HFF-Myc (cell line): ENCODE measurements around the gene IGFBP2.

Experiments used
- DNase-seq: peaks from one replicate; pipeline ENCODE4 v3.0.0-alpha.2; 2011; ENCODE audit warnings: low read depth; ENCODE audit errors: extremely low read depth
- H3K4me3 ChIP-seq: replicated peaks from 2 replicates; pipeline ENCODE4 v1.5.1; 2011; ENCODE audit warnings: low read depth, mild to moderate bottlenecking, control low read depth, low read length
- TF ChIP-seq, protein P1 (sequence below): IDR thresholded peaks from 2 replicates; pipeline ENCODE4 v1.5.1; 2012; ENCODE audit warnings: mild to moderate bottlenecking, low read depth, low read length, control low read depth; ENCODE audit errors: missing control alignments

Gene IGFBP2

DNA sequence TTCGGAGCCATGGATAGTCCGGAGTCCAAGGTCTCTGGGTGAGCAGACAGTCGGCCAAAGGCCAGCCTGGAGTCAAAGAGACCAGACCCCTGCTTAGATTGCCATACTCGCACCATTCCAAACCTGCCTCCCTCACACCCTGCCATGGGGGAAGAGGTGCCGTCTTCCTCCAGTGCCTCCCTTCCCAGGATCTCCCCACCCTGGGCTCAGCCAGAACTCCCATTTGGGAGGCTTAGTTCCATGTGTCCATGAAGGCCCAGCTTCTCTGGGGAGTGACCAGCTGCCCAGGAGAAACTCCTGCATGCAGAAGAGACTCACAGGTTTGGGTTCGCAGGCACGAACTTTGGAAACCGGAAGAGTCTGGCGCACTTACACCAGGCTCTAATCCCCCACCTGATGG, 40.4 kb downstream of the IGFBP2 start:
- TF ChIP-seq, protein P1, sequence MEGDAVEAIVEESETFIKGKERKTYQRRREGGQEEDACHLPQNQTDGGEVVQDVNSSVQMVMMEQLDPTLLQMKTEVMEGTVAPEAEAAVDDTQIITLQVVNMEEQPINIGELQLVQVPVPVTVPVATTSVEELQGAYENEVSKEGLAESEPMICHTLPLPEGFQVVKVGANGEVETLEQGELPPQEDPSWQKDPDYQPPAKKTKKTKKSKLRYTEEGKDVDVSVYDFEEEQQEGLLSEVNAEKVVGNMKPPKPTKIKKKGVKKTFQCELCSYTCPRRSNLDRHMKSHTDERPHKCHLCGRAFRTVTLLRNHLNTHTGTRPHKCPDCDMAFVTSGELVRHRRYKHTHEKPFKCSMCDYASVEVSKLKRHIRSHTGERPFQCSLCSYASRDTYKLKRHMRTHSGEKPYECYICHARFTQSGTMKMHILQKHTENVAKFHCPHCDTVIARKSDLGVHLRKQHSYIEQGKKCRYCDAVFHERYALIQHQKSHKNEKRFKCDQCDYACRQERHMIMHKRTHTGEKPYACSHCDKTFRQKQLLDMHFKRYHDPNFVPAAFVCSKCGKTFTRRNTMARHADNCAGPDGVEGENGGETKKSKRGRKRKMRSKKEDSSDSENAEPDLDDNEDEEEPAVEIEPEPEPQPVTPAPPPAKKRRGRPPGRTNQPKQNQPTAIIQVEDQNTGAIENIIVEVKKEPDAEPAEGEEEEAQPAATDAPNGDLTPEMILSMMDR, result no peak
- H3K4me3 ChIP-seq, result no peak overlapping the region
- no peak for DNase-seq

DNA sequence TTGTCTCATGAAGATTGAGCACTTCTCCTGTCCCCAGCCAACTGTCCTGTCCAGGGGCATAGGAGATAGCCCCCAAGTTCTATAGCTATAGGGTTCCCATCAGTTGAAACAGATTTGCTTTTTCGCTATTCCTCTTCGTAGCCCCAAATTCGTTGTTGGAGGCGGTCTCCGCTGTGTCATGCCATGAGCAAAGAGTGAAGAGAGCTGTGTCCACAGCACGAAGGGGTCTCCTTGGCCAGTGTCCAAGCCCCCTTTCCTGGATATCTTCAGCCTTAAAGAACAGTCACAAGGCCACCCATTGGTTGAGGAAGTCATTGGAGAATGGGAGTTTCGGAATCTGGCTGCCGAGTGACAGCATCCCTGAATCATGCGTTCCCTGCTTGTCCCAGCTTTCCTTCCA, 41.2 kb downstream of the IGFBP2 start:
- no peak overlapping the region for H3K4me3 ChIP-seq
- TF ChIP-seq, protein P1, result no peak
- no peak for DNase-seq

DNA sequence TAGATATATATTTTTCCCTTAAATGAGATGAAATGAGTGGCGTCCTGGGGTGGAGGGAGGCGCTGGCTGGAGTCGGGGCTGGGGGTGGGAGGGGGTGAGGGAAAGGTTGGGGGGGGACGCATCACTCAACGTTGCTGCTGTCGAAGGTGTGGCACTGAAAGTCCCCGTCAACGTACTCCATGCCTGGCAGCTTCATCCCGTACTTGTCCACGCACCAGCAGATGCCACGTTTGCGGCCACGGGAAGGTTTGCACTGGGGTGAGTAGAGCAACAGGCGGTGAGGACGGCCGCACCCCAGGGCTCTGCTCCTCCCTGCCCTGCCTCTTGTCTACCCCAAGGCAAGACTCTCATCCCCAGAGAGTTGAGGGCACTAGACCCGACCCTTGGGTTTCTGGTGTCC, 43.4 kb downstream of the IGFBP2 start:
- H3K4me3 ChIP-seq, result no peak overlapping the region

DNA sequence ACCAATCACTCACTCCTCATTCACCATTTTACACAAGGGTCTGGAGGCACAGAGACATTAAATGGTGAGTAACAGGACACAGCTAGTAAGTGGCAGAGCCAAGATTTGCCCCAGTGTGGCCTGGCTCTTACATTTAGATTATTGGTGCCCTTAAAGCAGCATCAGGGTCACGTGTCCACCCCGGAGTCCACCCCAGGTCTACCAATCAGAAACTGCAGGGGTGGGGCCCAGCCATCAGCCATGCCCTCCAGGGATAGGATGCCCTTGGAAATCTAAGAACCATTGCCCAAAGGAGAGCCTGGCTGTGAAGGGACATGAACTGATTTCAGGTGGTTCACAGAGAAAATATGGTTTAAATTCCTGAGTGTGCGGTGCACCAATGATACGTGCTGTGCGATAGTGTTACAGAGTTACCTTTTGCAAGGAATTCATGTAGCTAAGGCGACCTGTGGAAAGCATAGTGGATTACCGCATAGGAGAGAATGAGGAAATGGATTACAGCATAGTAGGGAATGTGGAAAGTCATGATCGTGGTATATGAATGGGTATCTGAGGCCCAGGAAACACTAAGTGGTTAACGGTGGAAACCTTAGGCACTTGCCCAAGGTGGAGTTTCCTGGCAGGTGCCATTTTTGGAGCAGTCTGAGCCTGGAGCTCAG, 44.3 kb downstream of the IGFBP2 start:
- TF ChIP-seq, protein P1, result no peak
- no peak for DNase-seq
- no peak overlapping the region for H3K4me3 ChIP-seq

More for the DNA sequence above, 43.4 kb downstream of the IGFBP2 start:
- TF ChIP-seq, protein P1, result no peak
- DNase-seq, result no peak

DNA sequence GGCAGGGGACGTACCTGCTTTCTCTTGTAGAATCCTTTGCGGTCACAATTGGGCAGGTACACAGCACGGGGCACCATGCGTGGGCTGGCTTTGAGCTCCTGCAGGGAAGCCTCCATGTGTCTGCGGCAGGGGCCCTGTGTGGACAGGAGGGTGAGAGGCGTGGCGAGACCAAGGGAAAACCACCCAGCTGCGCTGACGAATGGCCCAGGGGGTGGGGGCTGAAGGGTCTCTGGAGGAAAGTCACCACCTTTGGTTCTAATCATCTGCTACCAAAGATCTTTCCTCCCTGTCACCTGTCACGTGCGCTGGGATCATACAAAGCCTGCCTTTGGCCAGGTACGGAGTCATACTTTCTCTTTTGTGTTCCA, 44.9 kb downstream of the IGFBP2 start:
- TF ChIP-seq, protein P1, result no peak
- H3K4me3 ChIP-seq, result no peak overlapping the region
- DNase-seq, result no peak

DNA sequence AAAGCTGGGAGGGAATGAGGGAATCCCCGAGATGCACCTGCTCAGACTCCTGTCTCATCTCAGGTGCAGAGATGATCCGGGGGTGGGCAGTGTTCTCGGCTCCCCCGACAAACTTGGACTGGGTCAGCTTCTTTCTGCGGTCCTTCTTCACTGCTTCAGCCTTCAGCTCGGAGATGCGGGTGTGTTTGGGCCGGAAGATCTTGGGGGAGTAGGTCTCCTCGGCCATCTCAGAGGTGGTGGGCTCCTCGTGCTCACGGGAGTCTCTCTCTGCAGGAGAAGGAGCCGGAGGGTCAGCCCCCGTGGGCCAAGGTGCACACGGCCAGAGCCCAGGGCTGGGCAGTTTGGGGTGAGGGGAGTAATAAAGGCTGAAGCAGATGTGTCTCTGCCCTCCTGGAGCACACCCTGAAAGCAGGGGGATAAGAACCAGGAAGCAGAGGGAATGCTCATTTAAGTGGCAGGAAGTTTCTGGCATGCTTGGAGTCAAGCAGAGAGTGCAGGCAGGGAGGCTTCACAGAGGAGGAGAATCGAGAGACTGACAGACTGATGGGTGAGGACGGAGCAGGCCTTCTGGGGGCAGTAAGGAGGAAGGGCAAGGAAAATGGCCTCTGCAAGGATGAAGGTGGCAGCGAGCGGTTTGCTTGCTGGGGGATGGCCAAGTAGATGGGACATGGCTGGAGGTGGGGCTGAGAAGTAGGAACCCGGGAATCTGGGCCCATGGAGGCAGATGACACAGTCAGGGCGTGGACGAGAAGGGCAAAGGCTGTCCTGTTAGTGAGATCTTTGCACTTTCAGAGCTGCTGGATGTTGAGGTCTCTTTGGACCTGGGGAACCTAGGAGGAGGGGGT, 45.8 kb downstream of the IGFBP2 start:
- TF ChIP-seq, protein P1, result no peak
- H3K4me3 ChIP-seq, result no peak overlapping the region
- DNase-seq, result no peak
